GM19351 (cell line): ENCODE measurements around the gene SLC66A2.

Experiments
- ATAC-seq: cut with Tn5 transposase; IDR thresholded peaks from one replicate; pipeline ENCODE4 v1.9.1; 2021; ENCODE audit warnings: mild to moderate bottlenecking, moderate library complexity; ENCODE audit not compliant: unreplicated experiment

Gene SLC66A2

DNA sequence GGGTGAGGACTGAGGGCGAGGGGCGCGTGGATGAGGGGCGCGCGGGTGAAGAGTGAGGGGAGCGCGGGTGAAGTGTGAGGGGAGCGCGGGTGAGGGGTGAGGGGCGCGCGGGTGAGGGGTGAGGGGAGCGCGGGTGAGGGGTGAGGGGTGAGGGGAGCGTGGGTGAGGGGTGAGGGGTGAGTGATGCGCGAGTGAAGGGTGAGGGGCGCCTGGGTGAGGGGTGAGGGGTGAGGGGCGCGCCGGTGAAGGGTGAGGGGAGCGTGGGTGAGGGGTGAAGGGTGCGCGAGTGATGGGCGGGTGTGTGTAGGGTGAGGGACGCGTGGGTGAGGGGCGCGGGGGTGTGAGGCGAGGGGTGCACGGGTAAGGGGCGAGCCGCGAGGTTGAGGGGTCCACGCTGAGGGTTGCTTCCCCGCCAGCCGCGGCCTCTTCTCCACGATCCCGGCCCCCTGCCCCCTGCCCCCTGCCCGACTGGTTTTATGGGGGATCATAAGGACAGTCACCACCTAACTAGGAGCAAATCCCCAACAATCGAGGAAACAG lies 1.1 kb upstream of the SLC66A2 start:
- no peak for ATAC-seq

DNA sequence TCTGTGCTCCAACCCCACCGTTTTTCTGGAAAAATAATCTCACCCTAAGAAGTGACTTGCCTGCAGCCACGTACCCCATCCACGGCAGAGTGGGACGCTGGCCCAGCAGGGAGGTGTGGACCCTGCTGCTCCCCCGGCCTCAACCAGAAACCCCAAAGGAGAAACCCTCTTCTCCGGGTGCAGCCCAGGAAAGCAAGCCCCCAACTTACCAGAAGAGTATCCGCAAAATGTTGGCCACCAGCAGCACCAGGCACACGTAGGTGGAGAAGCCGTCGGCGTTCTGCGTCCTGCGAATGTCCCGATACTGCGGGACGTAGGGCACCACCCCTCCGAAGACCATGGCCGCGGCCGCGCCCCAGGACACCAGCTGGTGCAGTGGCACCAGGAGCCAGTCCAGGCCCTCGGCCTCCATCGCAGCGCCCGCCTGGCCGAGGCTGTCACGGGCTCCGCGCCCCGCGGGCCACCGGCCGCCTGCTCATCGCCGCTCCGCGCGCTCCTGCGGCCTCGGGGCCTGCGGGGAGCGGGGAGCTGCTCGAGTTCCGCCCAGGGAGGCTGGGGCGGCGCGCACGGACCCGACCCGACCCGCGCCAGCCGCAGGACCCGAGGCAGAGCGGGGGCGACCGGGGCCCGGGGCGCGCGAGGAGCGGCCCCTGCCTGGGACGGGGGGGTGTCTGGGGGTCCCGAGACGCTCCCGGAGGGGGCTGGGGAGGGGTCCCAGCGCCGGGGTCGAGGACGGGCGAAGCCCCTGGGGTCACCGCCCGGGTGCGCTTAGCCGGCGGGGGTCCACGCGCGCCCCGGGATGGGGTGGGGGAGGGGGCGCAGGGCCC lies 725 bp downstream of the SLC66A2 start:
- ATAC-seq = peak; percentile 28

DNA sequence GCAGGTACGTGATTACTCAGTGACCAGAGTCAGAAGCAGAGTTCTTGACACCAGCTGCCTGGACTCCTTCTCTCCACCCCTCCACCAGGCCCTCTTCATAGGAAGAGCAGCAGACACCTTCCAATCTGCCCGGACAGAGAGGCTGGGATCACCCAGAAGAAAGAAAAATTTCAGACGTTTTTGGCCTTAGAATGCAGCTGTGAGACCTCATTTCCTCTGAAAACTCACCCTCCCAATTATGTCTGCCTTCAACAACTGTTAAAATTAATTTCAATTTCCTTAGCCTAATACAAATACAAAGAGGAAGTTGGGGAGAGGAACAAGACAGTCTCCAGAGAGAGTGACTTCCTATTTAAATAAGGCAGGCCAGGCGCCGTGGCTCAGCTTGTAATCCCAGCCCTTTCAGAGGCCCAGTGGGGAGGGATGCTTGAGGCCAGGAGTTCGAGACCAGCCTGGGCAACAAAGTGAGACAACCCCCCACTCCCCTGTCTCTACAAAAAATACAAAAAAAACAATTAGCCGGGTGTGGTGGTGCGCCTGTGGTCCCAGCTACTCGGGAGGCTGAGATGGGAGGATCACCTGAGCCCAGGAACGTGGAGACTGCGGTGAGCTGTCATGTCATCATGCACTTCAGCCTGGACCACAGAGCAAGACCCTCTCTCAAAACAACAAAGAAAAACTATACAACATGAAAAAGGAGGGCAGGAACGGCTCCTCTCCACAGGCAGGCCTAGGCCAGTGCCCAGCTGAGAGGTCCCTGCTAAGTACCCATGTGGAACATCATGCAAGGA lies 1.6 kb downstream of the SLC66A2 start:
- no peak for ATAC-seq

DNA sequence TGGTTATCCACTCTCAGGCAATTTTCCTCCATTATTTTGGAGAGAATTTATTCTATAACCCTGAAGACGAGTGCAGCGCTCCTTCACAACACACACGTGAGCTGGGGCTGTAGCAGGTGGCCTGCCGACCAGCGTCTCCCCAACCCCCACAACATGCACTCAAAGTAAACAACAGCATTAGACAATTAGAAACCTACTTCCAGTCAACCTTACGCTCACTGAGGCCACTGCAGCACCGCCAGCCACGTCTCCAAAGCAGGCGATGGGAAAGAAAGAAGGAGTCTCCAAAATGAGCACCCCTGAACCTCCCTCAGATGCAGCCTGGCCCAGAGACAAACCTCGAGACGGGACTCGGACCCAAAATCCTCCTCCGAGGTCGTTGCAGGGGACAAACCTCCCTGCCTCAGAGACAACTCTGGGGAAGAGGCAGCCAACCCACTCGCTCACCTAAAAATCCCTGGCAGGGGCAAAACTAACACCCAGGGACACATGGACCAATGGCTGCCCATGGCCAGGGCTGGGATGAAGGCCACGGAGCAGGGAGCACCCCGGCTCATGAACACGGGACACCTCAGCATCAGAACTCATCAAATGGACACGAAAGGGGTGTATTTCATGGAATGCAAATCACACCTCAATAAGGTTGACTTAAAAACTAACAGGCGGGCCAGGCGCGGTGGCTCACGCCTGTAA lies 2.6 kb downstream of the SLC66A2 start:
- ATAC-seq = no peak

DNA sequence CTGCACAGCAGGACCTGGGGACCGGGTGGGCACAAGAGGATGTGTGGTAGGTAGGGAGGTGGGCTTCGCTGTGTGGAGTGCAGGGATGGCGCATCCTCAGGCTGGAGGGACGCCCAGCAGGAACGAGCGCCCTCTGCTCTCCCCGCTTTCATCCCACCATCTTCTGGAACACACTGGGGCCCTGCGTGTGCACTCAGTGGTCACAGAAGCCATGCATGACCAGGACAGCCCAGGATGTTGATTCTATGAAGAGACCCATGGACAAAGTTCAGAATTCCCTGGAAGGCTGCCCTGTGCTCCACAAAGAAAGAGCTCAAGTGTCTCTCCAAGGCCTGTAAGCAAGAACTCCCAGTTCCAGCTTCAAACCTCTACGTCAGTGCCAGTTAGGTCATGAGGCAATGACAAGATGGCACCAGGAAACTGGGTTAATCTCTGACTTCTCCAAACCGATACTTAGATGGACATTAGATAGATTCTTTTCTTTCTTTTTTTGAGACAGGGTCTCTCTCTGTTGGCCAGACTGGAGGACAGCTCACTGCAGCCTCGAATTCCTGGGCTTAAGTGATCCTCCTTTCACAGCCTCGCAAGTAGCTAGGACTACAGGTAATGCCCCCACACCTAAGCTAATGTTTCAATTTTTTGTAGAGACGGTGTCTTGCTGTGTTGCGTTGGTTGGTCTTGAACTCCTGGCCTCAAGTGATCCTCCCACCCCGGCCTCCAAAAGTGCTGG lies 3.4 kb downstream of the SLC66A2 start:
- ATAC-seq = no peak

DNA sequence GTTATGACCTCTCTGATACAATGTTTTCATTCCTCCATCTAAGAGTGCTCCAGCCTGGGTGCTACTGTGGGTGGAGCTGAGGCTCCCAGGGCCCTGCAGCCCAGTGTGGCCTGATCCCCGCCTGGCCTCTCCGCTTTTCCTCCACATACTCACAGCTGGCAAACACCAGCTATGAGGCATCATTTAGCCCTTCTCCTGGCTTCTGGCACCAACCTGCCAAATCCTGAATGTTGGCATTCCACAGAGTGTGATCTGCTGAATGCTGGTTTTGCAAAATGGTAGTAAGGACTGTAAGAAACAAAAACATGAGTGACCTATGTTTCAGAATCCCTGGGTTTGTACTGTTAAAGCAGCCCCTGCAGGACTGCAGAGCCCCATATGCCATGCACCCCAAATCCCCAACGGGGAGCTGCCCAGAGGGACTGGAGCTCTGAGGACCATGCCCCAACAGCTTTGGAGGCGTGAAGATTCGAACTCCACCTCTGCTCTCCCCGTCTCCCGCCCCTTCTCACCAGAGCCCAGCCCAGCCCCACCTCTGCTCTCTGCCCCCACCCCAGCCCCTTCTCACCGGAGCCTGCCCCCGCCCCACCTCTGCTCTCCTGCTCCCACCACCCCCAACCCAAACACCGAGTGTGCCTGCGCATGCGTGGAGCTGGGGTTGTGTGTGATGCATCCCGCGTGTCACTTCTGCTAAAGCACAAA lies 4.2 kb downstream of the SLC66A2 start:
- ATAC-seq = no peak

DNA sequence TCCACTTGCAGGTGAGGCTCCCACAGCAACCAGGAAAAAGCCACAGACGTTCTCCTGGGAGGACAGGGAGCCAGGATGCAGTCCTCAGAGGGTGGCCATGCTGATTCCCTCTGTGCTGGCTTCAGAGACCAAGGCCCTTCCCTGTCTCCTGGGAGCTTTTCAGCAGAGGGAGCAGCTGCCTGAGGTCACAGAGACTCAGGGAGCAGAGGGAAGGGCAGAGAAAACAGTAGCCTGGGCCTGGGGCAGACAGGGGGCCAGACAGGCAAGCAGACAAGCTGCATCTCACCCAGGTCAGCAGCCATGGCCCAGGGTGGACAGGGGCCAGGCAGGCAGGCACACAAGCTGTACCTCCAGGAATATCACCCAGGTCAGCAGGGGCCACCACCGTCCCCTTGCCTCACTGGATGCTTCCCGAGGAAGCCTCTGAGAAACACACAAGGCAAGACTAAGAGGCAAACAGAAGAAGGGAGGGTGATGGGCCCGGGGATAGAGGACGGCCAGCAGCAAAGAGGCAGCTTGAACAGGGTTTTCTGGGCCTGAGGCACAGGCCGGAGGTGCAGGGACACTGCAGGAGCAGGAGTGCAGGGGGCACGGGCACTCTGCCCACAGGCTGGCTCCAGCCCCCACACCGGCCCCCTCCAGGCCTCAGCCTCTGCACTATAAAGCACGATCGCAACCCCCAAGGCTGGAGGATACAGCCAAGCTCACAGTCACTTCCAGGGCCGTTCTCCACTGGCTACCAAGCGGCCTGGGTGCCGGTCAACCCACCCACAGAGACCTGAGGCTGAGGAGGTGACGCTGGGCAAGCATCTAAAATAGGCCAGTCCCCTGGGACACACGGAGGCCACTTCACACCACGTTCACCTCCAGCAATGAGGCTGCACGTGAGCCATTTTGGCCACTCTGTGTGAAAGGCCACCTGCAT lies 6.1 kb downstream of the SLC66A2 start:
- ATAC-seq = no peak

DNA sequence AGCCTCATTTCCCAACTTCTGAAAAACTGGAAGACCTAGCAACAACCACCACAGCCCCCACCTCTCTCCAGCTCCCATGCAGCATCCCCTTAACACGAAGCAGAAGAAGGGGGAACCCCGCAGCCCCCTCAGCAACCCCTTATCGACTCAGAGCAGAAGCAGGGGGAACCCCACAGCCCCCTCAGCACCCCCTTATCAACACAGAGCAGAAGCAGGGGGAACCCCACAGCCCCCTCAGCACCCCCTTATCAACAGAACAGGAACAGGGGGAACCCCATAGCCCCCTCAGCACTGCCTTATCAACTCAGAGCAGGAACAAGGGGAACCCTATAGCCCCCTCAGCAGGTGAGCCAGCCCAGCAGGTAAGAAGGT lies 6.7 kb downstream of the SLC66A2 start:
- ATAC-seq = no peak

DNA sequence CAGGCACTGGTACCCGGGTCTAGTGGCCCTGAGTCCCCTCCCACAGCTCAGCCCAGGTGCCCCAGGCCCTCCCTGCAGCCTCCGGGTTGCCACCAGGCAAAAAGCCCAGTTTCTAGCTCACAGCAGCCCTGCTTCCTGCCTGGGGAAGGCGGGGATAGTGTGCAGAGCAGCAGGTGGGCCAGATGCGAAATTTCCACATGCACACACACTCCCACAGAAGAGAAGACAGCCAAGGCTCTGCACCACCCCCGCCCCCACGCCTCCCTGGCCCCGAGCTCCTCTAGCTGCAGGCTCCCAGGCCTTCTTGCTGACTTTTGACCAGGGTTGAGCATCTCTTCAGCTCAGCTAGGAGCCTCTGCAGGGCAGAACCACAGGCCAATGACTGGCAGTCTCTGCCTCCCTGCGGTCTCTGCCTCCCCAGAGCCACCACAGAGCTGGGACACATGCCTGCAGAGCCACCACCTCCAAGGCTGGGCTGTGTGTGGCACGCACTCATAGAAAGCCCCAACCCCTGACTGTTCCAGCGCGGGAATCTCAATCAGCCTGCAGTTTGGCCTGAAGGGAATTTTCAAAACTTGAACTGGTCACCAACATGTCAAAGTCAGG lies 7.2 kb downstream of the SLC66A2 start:
- ATAC-seq = peak; percentile 44

DNA sequence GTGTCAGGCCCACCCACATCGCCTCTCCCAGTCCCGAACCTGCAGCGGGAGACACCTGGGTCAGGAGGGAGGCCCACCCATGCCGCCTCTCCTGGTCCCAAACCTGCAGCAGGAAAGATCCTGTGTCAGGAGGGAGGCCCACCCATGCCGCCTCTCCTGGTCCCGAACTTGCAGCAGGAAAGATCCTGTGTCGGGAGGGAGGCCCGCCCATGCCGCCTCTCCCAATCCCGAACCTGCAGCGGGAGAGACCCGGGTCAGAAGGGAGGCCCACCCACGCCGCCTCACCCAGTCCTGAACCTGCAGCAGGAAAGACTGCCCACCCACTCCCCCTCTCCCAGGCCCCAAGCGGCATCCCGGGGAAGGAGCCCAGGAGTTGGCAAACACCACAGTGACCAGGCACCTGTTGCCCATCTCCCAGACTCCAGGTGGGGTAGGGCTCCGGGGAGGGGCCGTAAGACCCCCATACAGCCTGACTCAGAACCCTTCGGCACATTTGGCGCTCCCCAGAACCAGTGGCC lies 7.8 kb downstream of the SLC66A2 start:
- ATAC-seq = no peak

DNA sequence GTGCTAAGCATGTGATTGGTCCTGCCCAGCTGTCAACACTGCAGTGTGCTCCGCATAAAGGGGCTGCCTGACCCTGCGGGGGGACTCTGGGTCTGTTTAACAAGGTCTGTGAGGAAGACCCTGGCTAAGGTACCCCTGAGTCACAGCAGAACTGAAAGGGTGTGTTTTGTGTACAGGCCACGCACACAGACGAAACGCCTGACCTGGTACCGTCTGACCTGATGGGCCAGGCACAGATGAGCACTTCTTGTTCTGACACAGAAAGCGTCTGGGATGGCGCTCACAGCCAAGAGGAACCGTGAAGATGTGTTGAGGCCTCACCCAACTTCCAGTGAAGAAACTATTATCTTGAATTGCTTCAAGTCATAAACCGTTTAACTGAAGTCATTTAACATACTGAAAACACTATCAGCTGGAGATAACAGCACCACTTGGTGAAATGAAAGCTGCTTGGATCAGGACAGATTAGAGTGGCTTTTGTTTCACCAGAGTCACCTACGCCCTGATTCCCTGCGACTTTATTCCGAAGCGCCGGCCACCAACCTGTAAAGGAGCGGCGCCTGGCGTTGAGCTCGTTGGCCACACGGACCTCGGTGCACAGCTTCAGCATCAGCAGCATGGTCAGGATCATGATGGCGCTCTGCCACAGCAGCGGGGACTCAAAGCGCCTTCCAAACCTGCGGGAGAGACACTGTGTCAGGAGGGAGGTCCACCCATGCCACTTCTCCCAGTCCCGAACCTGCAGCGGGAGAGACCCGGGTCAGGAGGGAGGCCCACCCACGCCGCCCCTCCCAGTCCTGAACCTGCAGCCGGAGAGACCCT lies 8.5 kb downstream of the SLC66A2 start:
- no peak for ATAC-seq

DNA sequence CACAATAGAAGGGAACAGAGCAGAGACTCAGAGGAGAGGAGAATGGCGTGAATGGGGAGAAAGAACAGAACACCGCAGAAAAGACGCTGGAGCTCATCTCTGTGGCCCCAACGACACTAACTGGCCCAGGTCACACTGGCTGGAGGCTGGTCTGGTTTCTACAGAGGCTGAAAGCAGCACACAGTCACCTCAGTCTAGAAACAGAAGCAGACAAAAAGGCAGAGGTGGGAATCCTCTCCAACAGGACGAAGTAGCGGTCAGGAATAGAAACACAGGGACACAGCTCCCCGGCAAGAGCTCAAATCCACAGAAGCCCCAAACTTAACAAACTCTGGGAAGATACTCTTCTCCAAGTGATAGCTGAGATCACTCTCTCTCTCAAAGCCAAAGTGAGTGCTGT lies 9.2 kb downstream of the SLC66A2 start:
- no peak for ATAC-seq

DNA sequence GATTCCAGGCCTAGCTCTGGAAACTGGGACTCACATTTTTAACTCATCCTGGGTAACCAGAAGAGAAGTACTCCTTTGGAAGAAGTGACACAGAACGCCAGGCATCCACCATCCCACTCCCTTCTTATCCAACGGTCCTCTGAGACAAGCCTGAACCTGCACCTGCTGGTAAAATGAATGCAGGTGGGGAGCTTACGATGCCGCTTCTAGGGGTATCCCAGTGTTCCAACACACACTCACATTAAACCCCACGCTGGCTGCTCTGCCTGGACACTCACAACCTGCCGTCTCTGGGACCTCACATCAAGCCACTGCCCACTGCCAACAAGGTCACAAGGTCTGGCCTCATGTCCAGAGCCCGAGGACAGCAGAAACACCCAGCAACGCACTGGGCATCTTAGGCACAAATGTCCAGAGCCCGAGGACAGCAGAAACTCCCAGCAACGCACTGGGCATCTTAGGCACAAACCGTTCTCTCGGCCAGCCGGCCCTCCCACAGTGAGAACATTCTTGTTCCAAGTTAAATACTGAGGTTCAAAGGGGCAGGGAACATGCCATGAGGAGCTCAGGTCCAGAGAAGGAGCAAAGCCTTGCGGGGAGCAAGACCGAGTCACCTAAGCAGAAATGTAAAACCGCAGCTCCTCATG lies 9.9 kb downstream of the SLC66A2 start:
- no peak for ATAC-seq

DNA sequence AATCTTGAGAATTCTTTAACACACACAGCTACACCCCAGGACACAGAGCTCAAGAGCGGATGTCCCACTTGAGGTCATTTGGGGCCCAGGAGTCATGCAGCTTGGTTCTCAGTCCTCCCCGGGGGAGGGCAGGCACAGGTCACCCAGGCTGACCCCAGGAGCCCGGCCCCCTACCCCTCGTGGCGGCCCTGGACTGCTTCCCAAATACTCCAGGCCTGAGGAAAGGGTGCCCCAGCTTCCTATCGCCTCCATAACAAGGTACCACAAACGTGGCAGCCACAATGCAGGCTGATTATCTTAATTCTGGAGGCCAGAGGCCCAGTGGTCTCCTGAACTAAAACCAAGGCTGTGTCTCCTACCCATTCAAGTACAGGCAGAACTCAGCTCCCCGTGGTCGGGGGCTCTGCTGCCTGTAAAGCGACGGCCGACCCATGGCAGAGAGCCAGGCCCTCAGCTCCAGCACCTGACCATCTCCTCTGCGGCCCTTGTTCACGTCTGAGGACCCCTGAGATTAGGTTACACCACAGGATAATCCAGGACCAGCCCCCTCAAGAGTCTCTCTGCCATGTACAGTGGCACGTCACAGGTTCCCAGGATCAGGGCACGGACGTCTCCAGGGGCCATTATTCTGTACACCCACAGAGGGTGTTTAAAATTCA lies 10.5 kb downstream of the SLC66A2 start:
- ATAC-seq = no peak

DNA sequence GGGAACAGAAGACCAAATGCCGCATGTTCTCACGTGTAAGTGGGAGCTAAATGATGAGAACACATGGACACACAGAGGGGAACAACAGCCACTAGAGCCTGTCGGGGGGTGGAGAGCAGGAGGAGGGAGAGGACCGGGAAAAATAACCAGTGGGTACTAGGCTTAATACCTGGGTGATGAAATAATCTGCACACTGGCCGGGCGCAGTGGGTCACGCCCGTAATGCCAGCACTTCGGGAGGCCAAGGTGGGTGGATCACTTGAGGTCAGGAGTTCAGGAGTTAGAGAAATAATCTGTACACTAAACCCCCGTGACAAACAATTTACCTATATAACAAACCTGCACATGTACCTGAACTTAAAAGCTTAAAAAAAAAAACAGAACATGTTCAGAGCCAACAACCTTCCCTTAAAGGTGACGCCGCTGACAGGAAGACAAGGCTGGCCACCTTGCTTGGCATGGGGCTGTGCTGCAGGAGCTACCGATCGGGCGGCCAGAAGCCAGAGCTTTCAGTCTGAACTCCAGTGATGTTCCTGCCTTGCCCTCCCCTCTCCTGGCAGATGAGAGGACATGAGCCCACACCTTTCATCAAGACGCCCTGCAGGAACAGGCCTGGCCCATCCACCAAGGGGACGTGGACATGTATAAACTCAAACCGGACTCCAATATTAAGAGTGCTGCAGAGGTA lies 11.2 kb downstream of the SLC66A2 start:
- ATAC-seq = no peak

DNA sequence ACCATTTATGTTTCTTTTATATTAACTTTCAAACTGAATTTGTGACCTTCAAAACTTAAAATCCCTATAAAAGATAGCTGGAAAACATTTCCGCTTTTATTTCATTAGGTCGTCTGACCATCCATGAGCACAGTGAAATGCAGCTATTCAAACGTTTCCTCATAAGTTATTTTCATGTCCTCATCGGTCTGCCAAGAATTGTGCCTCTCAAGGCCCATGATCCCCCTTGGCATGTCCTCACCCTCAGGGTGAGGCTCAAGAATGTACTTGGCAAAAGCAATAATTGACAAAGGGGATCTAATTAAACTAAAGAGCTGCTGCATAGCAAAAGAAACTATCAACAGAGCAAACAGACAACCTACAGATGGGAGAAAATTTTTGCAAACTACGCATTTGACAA lies 12.4 kb downstream of the SLC66A2 start:
- ATAC-seq = no peak
